Activated B cell treated with CpG ODN at 0.5 μM for 24 hours (primary cell): ENCODE results near the gene PRLH. TPM values are rescaled to one million over a fixed set of nuclear protein-coding genes. Genes with fewer than 3 reads are reported as not detected.

Experiments
- ATAC-seq: fragments of 200-7000 bp; cut with Tn5 transposase; one replicate; pipeline ENCODE4 v1.10.0; 2021; ENCODE audit warnings: low read depth, mild to moderate bottlenecking, moderate library complexity
- CTCF ChIA-PET: fragments of 350-600 bp; sonication (Branson Sonifier 250); formaldehyde crosslinking; loops from one replicate; lab custom pipeline; 2021; ENCODE audit warnings: antibody characterized with exemption; lab: Charles Lee
- POLR2A ChIA-PET: fragments of 350-600 bp; sonication (Branson Sonifier 250); formaldehyde crosslinking; loops from one replicate; lab custom pipeline; 2021; ENCODE audit warnings: antibody characterized with exemption; lab: Charles Lee
- DNase-seq: peaks from one replicate; pipeline ENCODE4 v3.0.0; 2022
- H3K27ac Mint-ChIP-seq: one replicate; pipeline ENCODE4 v1.8.0; 2020; ENCODE audit warnings: mixed read lengths
- H3K27me3 Mint-ChIP-seq: one replicate; pipeline ENCODE4 v1.8.0; 2021; ENCODE audit warnings: mixed read lengths
- H3K36me3 Mint-ChIP-seq: one replicate; pipeline ENCODE4 v1.8.0; 2021; ENCODE audit warnings: low read depth, mixed read lengths
- H3K4me1 Mint-ChIP-seq: one replicate; pipeline ENCODE4 v1.8.0; 2021; ENCODE audit warnings: mixed read lengths
- H3K4me3 Mint-ChIP-seq: one replicate; pipeline ENCODE4 v1.8.0; 2020; ENCODE audit warnings: mild to moderate bottlenecking, mixed read lengths
- H3K9me3 Mint-ChIP-seq: one replicate; pipeline ENCODE4 v1.8.0; 2020; ENCODE audit warnings: mixed read lengths
- intact Hi-C: fragments of 100-400 bp; cut with micrococcal nuclease; formaldehyde crosslinking; loops from one replicate; pipeline ENCODE4 v1.15.1; 2024
- total RNA-seq: library from RNA; stranded (reverse); gene quantifications from 2 replicates; pipeline ENCODE4 v1.2.3, GENCODE V29; 2022
- TF ChIP-seq, protein P1 (sequence below): fragments of 200-600 bp; IDR thresholded peaks from one replicate; pipeline ENCODE4 v1.8.0; 2022; ENCODE audit warnings: antibody characterized with exemption, mild to moderate bottlenecking

Gene PRLH
- total RNA-seq, 1 donor from 2014 or later, result not detected

DNA sequence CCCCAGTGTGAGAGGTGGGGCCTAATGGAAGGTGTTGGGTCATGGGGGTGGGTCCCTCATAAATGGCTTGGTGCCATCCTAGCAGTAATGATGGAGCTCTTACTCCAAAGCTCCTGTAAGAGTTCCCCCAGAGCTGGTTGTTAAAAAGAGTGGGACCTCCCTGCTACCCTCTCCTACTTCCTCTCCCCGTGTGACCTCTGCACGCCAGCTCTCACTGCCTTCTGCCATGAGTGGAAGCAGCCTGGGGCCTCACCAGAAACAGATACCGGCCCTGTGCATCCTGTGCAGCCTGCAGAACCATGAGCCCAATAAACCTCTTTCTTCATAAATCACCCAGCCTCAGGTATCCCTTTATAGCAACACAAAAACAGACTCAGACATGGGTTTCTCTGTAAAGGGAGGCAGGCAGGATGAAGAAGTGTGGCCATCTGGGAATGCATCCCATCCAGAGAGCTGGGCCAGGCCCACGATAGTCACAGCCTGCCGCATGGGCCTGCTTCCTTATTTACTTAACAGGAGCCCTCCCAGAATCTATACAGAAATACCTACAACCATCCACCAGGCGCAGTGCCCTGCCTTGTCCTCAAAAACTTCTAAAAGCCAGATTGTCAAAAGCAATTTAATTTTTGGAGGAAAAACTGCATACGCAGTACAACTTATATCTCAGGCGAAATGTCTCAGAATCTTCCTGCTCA is 7.5 kb downstream of the PRLH start:
- Mint-ChIP-seq H3K4me1 (no peaks in the 10 kb centered on the region), H3K36me3 (no peaks in the 10 kb centered on the region), H3K27me3 (peaks cover 17% of the 10 kb centered on the region), H3K4me3 (no peak overlapping the region), H3K27ac (no peak overlapping the region), H3K9me3 (peaks cover 2% of the 10 kb centered on the region)
- TF ChIP-seq, protein P1, sequence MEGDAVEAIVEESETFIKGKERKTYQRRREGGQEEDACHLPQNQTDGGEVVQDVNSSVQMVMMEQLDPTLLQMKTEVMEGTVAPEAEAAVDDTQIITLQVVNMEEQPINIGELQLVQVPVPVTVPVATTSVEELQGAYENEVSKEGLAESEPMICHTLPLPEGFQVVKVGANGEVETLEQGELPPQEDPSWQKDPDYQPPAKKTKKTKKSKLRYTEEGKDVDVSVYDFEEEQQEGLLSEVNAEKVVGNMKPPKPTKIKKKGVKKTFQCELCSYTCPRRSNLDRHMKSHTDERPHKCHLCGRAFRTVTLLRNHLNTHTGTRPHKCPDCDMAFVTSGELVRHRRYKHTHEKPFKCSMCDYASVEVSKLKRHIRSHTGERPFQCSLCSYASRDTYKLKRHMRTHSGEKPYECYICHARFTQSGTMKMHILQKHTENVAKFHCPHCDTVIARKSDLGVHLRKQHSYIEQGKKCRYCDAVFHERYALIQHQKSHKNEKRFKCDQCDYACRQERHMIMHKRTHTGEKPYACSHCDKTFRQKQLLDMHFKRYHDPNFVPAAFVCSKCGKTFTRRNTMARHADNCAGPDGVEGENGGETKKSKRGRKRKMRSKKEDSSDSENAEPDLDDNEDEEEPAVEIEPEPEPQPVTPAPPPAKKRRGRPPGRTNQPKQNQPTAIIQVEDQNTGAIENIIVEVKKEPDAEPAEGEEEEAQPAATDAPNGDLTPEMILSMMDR, result no peak
- DNase-seq (no peak), ATAC-seq (no peak)
- ChIA-PET CTCF (interaction anchor here (5.6 kb wide), 1 partner anchor 61 kb away, joined by 119 read pairs; no protein-coding TSS in a partner anchor), POLR2A (interaction anchor here (1.1 kb wide), 1 partner anchor 28 kb away, joined by 3 read pairs; no protein-coding TSS in a partner anchor)
- intact Hi-C loops, result loop anchor here (2.0 kb wide), 1 partner anchor 171 kb away; no protein-coding TSS in a partner anchor

GRCh38 chr2:237574467-237574866 is 8.1 kb downstream of the PRLH start:
- CTCF ChIA-PET, result interaction anchor here (5.6 kb wide), 1 partner anchor 62 kb away, joined by 119 read pairs; no protein-coding TSS in a partner anchor
- Mint-ChIP-seq H3K36me3 (no peaks in the 10 kb centered on the region), H3K4me3 (no peak overlapping the region), H3K9me3 (no peaks in the 10 kb centered on the region), H3K4me1 (no peaks in the 10 kb centered on the region), H3K27me3 (peaks cover 15% of the 10 kb centered on the region), H3K27ac (no peak overlapping the region)
- no peak for DNase-seq
- intact Hi-C loops, result no loop called here
- no peak for ATAC-seq
- TF ChIP-seq, protein P1, result no peak
- POLR2A ChIA-PET, result no interaction called here

- intact Hi-C loops, result no loop called here
- TF ChIP-seq, protein P1, result no peak
- H3K36me3 Mint-ChIP-seq, result no peaks in the 10 kb centered on the region
- no peaks in the 10 kb centered on the region for H3K4me1 Mint-ChIP-seq
- CTCF ChIA-PET, result interaction anchor here (5.6 kb wide), 1 partner anchor 63 kb away, joined by 119 read pairs; no protein-coding TSS in a partner anchor
- no peak for ATAC-seq
- no peak overlapping the region for H3K4me3 Mint-ChIP-seq
- no peak for DNase-seq
- H3K9me3 Mint-ChIP-seq, result no peaks in the 10 kb centered on the region
- POLR2A ChIA-PET, result no interaction called here
- H3K27me3 Mint-ChIP-seq, result peaks cover 15% of the 10 kb centered on the region
- no peak overlapping the region for H3K27ac Mint-ChIP-seq
These were observed 8.8 kb downstream of the PRLH start for GRCh38 chr2:237574894-237575868.

DNA sequence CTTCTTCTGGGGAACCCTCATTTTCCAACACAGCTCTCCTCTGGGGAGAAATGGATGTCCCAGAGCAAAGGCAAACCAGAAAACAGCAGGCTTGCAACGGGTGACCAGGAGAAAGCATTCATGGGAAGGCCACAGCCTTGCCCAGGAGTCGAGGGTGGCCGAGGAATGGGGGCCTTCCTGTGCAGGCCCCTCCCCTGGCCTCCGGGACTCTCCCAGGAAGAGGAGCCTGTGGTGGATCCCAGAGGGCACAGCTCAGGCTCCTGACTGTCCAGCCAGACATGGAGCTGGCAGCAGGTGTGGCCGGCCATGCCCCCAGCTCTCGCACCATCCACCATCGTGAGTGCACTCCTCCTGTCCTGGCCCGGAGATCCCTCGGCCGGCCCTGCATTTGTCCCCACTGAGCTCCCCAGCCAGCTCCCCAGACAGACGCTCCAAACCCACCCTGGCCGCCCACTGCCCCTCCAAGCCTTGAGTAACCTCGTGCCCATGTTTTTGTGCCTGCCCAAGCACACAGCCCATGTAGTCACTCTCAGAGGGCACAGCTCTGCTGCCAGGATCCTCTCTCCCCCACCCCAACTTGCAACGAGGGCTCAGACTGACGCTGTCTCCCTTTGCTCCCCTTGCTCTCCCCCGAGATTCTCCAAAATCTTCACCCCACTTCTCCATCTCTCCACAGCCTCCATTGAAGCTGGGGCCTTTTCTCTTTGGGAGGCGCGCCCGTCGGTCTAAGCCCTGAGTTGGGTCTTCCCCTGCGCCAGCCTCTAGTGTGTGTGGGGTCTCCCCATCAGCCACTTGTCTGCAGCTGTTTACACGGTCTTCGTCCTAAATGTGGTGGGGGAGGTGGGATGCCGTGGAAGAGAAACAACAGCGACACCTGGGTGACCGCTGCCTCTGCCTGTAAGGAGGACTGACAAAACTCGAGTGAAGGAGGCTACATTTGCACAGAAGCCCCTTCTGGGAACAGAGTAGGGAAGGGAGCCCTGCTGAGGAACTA is 9.8 kb downstream of the PRLH start:
- Mint-ChIP-seq H3K4me1 (no peaks in the 10 kb centered on the region), H3K4me3 (no peak overlapping the region), H3K36me3 (no peaks in the 10 kb centered on the region), H3K9me3 (no peaks in the 10 kb centered on the region), H3K27ac (no peak overlapping the region), H3K27me3 (peaks cover 15% of the 10 kb centered on the region)
- no peak for ATAC-seq
- DNase-seq, result no peak
- intact Hi-C loops, result no loop called here
- POLR2A ChIA-PET, result interaction anchor here (0.5 kb wide), 1 partner anchor 16 kb away, joined by 4 read pairs; no protein-coding TSS in a partner anchor
- TF ChIP-seq, protein P1, result no peak
- CTCF ChIA-PET, result interaction anchor here (0.7 kb wide), 1 partner anchor 64 kb away, joined by 4 read pairs; no protein-coding TSS in a partner anchor
